ENCODE data around the gene F5.

DNA sequence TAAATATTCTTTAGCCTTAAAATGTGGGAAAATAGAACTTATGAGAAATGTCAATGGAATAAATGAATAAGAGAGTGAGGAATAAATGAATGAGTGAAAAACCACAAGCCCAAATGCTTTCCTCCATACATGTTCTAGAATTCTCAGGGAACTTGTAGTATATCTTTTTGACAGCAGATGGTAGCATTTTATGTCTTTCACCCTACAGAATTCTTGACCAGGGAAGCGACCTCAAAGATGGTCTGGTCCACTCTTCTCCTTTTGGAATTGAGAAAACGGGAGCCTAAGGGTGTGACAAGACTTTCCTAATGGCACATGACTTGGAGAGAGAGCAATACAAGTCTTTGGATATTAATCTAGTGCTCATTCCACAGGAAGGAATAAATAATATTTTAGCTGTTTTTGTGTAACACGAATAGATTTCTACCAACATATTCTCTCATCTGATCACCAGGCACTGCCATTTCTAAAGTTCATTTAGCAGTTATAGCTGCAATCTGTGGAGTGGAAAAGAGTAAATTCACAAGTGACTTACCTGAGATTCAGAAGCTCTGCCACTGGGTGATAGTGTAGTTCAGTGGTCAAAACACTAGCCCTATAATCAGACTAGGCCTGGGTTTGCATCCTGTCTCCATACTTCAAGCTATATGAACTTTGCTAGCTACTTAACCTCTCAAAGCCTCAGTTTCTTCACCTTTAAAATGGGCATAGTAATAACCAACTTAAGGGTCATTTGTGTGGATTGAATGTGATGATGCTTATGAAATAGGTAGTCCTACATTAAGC, 15.0 kb upstream of the F5 start:
- TF ChIP-seq, protein P1, sequence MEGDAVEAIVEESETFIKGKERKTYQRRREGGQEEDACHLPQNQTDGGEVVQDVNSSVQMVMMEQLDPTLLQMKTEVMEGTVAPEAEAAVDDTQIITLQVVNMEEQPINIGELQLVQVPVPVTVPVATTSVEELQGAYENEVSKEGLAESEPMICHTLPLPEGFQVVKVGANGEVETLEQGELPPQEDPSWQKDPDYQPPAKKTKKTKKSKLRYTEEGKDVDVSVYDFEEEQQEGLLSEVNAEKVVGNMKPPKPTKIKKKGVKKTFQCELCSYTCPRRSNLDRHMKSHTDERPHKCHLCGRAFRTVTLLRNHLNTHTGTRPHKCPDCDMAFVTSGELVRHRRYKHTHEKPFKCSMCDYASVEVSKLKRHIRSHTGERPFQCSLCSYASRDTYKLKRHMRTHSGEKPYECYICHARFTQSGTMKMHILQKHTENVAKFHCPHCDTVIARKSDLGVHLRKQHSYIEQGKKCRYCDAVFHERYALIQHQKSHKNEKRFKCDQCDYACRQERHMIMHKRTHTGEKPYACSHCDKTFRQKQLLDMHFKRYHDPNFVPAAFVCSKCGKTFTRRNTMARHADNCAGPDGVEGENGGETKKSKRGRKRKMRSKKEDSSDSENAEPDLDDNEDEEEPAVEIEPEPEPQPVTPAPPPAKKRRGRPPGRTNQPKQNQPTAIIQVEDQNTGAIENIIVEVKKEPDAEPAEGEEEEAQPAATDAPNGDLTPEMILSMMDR (IDR thresholded peaks at IDR 0.05), result peak in 5 of 7 experiments; percentile 8 to 34 (median 17)
- TF ChIP-seq POLR2A (IDR thresholded peaks at IDR 0.05), result no peak
